Keratinocyte (primary cell): ENCODE results near the gene C9orf50.

ENCODE experiments used
- EZH2 ChIP-seq: IDR thresholded peaks from one replicate; pipeline ENCODE4 v1.6.1; 2012; ENCODE audit warnings: inconsistent platforms, mild to moderate bottlenecking, low read length, moderate library complexity
- TF ChIP-seq, protein P1 (sequence below), 3 experiments: IDR thresholded peaks in 1 of 3; conservative IDR thresholded peaks in 1 of 3; optimal IDR thresholded peaks in 1 of 3; 2 replicates in 2 of 3; 3 replicates in 1 of 3; pipeline versions ENCODE3 to v1.5.1; 2011; ENCODE audit warnings: low read length in 3 of 3, mild to moderate bottlenecking in 3 of 3, moderate library complexity in 2 of 3, control low read depth in 1 of 3, inconsistent platforms in 1 of 3; ENCODE audit not compliant: insufficient read depth in 2 of 3; ENCODE audit errors: extremely low read depth in 1 of 3

DNA sequence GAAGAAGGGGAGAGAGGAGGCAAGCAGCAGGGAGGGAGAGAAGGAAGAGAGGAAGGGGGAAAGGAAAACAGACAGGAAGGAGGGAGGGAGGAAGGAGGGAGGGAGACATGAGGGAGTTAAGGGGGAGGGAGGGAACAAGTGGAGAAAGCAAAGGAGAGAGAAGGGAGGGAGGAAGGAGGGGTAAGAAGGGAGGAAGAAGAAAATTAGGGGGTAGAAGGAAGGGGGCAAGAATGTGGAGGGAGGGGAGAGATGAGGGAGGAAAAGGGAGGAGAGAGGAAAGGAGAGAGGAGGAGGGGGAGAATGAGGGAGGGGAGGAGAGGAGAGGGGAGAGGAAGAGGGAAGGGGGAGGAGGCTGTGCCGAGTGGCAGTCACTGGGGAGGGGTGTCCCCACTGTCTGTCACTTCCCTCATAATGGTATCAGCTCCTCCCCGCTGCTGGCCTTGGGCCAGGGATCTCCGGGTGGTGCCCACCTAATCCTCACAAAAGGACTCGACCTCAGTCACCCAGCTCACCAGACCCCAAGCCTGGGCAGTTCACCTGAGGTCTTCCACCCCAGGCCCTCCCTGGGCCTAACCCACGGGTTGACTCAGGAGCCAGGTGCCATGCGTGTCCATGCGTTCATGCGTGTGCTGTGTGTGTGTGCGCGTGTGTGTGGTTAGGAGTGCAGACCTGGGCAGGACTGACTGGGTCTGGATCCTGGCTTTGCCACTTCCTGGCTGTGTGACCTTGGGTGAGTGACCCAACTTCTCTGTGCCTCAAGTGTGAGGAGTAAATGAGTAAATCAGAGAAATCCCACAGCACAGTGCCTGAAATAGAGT, 18.1 kb downstream of the C9orf50 start:
- TF ChIP-seq, protein P1, sequence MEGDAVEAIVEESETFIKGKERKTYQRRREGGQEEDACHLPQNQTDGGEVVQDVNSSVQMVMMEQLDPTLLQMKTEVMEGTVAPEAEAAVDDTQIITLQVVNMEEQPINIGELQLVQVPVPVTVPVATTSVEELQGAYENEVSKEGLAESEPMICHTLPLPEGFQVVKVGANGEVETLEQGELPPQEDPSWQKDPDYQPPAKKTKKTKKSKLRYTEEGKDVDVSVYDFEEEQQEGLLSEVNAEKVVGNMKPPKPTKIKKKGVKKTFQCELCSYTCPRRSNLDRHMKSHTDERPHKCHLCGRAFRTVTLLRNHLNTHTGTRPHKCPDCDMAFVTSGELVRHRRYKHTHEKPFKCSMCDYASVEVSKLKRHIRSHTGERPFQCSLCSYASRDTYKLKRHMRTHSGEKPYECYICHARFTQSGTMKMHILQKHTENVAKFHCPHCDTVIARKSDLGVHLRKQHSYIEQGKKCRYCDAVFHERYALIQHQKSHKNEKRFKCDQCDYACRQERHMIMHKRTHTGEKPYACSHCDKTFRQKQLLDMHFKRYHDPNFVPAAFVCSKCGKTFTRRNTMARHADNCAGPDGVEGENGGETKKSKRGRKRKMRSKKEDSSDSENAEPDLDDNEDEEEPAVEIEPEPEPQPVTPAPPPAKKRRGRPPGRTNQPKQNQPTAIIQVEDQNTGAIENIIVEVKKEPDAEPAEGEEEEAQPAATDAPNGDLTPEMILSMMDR (optimal IDR thresholded peaks at IDR 0.05 in 1 of 3, IDR thresholded peaks at IDR 0.05 in 1 of 3, conservative IDR thresholded peaks at IDR 0.05 in 1 of 3; ENCODE audit: extremely low read depth in 1 of 3, insufficient read depth in 2 of 3, low read length in 3 of 3), result no peak
- TF ChIP-seq EZH2, result no peak
